Measurements from ENCODE around the gene MTOR. TPM values are rescaled to one million over a fixed set of nuclear protein-coding genes. Genes with fewer than 3 reads are reported as not detected.
"Not testable (repeated sequence)": the region's sequence is repeated elsewhere in the genome, so short reads cannot be mapped to it uniquely, and the experiment has no call there.

The MTOR gene
- total RNA-seq, 4 donors from 2014 or later: 37.8 to 46.4 (median 43.9) TPM

DNA sequence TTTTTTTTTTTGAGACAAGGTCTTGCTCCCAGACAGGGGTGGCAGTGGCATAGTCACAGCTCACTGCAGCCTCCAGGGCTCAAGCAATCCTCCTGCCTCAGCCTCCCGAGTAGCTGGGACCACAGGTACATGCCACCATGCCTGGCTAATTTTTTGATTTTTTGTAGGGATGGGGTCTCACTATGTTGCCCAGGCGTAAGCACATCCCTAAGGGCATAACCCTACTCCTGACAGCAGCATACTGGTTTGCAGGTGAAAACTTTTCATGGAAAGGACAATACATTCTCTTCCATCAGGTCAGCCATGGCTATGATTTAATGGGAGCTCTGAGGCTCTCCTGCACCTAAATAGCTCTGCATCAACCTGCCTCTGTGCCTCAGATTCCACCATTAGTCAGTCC, 40.0 kb upstream of the MTOR start:
- TF ChIP-seq, protein P1, sequence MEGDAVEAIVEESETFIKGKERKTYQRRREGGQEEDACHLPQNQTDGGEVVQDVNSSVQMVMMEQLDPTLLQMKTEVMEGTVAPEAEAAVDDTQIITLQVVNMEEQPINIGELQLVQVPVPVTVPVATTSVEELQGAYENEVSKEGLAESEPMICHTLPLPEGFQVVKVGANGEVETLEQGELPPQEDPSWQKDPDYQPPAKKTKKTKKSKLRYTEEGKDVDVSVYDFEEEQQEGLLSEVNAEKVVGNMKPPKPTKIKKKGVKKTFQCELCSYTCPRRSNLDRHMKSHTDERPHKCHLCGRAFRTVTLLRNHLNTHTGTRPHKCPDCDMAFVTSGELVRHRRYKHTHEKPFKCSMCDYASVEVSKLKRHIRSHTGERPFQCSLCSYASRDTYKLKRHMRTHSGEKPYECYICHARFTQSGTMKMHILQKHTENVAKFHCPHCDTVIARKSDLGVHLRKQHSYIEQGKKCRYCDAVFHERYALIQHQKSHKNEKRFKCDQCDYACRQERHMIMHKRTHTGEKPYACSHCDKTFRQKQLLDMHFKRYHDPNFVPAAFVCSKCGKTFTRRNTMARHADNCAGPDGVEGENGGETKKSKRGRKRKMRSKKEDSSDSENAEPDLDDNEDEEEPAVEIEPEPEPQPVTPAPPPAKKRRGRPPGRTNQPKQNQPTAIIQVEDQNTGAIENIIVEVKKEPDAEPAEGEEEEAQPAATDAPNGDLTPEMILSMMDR (IDR thresholded peaks at IDR 0.05): no peak
- TF ChIP-seq POLR2A (IDR thresholded peaks at IDR 0.05): no peak
- H3K4me3 ChIP-seq (replicated peaks in 1 of 3): no peak overlapping the region
- H3K9me3 ChIP-seq: no peaks in the 10 kb centered on the region
- H3K4me1 ChIP-seq: peaks cover 0 to 3% of the 10 kb centered on the region in 2 donors
- 88 to 100% methylated on average over 2 of the region's 2 CpGs for WGBS, 2 donors
- intact Hi-C loops (cut with DNase I): no loop called here
- no peaks in the 10 kb centered on the region for H3K27me3 ChIP-seq
- no peaks in the 10 kb centered on the region for H3K36me3 ChIP-seq
- H3K27ac ChIP-seq: no peak overlapping the region
- DNase-seq: no peak

DNA sequence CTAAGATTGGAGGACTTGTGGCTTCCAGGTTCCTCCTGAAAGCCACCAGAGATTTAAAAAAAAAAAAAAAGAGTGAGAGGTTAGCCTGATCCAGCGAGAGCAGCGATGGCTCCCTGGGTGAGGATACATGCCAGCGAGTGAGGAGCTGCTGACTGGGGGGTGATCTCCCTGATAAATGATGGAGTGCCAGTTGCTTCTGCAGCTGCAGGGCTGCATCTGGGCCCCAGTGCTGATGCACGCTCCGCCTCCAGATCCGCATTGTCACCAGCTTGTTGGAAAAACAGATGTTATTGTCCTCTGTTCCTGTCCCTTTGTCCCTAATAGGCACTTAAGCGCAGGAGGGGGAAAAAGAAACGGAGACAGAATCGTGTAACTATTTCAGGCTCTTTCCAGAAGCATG, 39.2 kb upstream of the MTOR start:
- intact Hi-C loops (cut with DNase I): no loop called here
- TF ChIP-seq, protein P1 (IDR thresholded peaks at IDR 0.05): no peak
- no peak for TF ChIP-seq POLR2A (IDR thresholded peaks at IDR 0.05)
- no peak for DNase-seq
- no peaks in the 10 kb centered on the region for H3K9me3 ChIP-seq
- no peaks in the 10 kb centered on the region for H3K36me3 ChIP-seq
- H3K27ac ChIP-seq: no peak overlapping the region
- WGBS, 2 donors: 53 to 59% methylated on average over 9 of the region's 9 CpGs
- peaks cover 0 to 3% of the 10 kb centered on the region in 2 donors for H3K4me1 ChIP-seq
- H3K27me3 ChIP-seq: no peaks in the 10 kb centered on the region
- no peak overlapping the region for H3K4me3 ChIP-seq (replicated peaks in 1 of 3)

DNA sequence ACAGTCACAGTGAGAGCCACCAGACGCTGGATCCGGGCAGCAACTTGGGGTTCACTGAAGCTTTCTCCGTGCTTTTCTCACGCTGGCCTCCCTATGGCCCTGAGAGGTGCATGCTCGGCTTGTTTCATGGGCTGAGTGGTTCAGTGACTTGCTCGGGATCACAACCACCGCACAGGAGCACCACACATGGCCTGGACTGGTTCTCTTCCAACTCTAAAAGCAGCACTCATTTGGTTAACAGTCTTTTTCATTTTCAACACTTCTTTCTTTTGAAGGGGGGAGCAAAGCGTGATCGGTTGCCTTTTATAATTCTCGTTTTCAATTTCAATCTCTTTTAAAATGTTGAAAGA, 36.8 kb upstream of the MTOR start:
- DNase-seq: no peak
- H3K36me3 ChIP-seq: peaks cover 0 to 4% of the 10 kb centered on the region in 2 donors
- H3K27me3 ChIP-seq: no peaks in the 10 kb centered on the region
- intact Hi-C loops (cut with DNase I): no loop called here
- WGBS, 2 donors: 51 to 58% methylated on average over 10 of the region's 10 CpGs
- TF ChIP-seq, protein P1 (IDR thresholded peaks at IDR 0.05): no peak
- no peak for TF ChIP-seq POLR2A (IDR thresholded peaks at IDR 0.05)
- H3K4me1 ChIP-seq: no peaks in the 10 kb centered on the region
- H3K4me3 ChIP-seq (replicated peaks in 1 of 3): no peak overlapping the region
- no peak overlapping the region for H3K27ac ChIP-seq
- H3K9me3 ChIP-seq: no peaks in the 10 kb centered on the region

- no peaks in the 10 kb centered on the region for H3K9me3 ChIP-seq
- no peak overlapping the region for H3K4me3 ChIP-seq (replicated peaks in 1 of 3)
- TF ChIP-seq POLR2A (IDR thresholded peaks at IDR 0.05): no peak
- TF ChIP-seq, protein P1 (IDR thresholded peaks at IDR 0.05): no peak
- DNase-seq: no peak
- H3K27ac ChIP-seq: no peak overlapping the region
- intact Hi-C loops (cut with DNase I): no loop called here
- H3K27me3 ChIP-seq: no peaks in the 10 kb centered on the region
- H3K36me3 ChIP-seq: peaks cover 0 to 4% of the 10 kb centered on the region in 2 donors
- H3K4me1 ChIP-seq: no peaks in the 10 kb centered on the region
- 84 to 90% methylated on average over 12 of the region's 12 CpGs for WGBS, 2 donors
These were observed 36.3 kb upstream of the MTOR start for GRCh38 chr1:11298390-11299224.

- H3K36me3 ChIP-seq; H3K9me3 ChIP-seq; intact Hi-C loops (cut with DNase I); H3K27me3 ChIP-seq; DNase-seq; H3K4me1 ChIP-seq; H3K27ac ChIP-seq; H3K4me3 ChIP-seq (replicated peaks in 1 of 3): not testable (repeated sequence)
- WGBS, 2 donors: 93 to 98% methylated on average over 5 of the region's 5 CpGs
These were observed 35.4 kb upstream of the MTOR start for GRCh38 chr1:11297774-11298173.

All from thyroid gland (tissue), 4 donors.